ENCODE results near the gene PIP4K2C. TPM values are rescaled to one million over a fixed set of nuclear protein-coding genes. Genes with fewer than 3 reads are reported as not detected.

Gene PIP4K2C
- total RNA-seq, 1 experiment from 2014 or later: 88.6 TPM

DNA sequence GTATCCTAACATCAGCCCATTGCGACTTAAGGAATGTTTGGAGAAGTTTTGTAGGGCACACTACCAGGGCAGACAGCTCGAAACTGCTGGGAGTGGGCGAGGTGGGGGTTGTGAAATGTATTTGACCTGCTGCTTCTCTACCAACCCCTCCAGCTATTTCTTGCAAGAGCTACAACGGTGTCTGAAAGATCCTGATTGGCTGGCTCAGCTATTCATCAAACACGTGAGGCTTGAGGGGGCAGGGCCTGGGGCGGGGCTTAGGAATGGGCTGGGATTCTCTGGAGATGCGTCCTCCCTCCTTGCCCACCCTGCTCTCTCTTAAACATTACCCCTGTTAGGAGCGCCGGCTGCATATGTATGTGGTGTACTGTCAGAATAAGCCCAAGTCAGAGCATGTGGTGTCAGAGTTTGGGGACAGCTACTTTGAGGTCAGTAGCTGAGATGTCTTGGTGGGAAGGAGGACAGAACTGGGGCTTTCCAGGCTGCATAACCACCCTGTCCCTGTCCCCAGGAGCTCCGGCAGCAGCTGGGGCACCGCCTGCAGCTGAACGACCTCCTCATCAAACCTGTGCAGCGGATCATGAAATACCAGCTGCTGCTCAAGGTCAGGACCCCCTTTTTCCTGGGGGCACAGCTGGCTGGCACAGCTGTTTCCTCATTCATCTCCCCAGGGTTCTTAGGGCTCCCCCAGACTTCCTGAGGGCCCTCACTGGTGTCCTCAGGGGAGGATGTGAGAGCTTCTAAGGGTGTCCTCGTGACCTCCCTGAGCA is 23.4 kb downstream of the PIP4K2C start:
- no peaks in the 10 kb centered on the region for H3K36me3 ChIP-seq (ENCODE audit: low read depth, low read length)
- no peaks in the 10 kb centered on the region for H3K27me3 ChIP-seq (ENCODE audit: low read length)
- BruUV-seq (replicated peaks): no TSS peak
- H3K27ac ChIP-seq (ENCODE audit: low read length): no peak overlapping the region
- no peak overlapping the region for H2AFZ ChIP-seq (ENCODE audit: low read length)
- no peaks in the 10 kb centered on the region for H3K9me2 ChIP-seq (replicated peaks; ENCODE audit: low read length)
- H3K79me2 ChIP-seq (ENCODE audit: low read length): no peaks in the 10 kb centered on the region
- TF ChIP-seq EZH2phosphoT487 (IDR thresholded peaks at IDR 0.05; ENCODE audit: borderline replicate concordance, low read length) (no peak), EZH2 (IDR thresholded peaks at IDR 0.05; ENCODE audit: low read length, unreplicated experiment) (no peak)
- TF ChIP-seq, protein P1, sequence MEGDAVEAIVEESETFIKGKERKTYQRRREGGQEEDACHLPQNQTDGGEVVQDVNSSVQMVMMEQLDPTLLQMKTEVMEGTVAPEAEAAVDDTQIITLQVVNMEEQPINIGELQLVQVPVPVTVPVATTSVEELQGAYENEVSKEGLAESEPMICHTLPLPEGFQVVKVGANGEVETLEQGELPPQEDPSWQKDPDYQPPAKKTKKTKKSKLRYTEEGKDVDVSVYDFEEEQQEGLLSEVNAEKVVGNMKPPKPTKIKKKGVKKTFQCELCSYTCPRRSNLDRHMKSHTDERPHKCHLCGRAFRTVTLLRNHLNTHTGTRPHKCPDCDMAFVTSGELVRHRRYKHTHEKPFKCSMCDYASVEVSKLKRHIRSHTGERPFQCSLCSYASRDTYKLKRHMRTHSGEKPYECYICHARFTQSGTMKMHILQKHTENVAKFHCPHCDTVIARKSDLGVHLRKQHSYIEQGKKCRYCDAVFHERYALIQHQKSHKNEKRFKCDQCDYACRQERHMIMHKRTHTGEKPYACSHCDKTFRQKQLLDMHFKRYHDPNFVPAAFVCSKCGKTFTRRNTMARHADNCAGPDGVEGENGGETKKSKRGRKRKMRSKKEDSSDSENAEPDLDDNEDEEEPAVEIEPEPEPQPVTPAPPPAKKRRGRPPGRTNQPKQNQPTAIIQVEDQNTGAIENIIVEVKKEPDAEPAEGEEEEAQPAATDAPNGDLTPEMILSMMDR (conservative IDR thresholded peaks at IDR 0.05; ENCODE audit: low read depth, low read length): no peak
- CTCF ChIA-PET: interaction anchor here (0.6 kb wide), 1 partner anchor 1554 kb away, joined by 3 read pairs; no protein-coding TSS in a partner anchor
- H3K4me1 ChIP-seq (ENCODE audit: insufficient read depth, low read length): peaks cover 9% of the 10 kb centered on the region; the same call in 1 of the 2 replicates
- H3K9ac ChIP-seq (ENCODE audit: low read length): no peak overlapping the region
- ATAC-seq (no peak), DNase-seq (no peak)
- H4K20me1 ChIP-seq (ENCODE audit: low read length): no peaks in the 10 kb centered on the region
- no peaks in the 10 kb centered on the region for H3F3A ChIP-seq (ENCODE audit: low read length, unreplicated experiment)
- POLR2A ChIA-PET (ENCODE audit: unreplicated experiment): no interaction called here
- no peaks in the 10 kb centered on the region for H3K9me3 ChIP-seq (ENCODE audit: low read length)
- intact Hi-C loops (cut with micrococcal nuclease): no loop called here
- no peak overlapping the region for H3K4me3 ChIP-seq (ENCODE audit: low read length)
- no peak overlapping the region for H3K4me2 ChIP-seq (ENCODE audit: low read length)

DNA sequence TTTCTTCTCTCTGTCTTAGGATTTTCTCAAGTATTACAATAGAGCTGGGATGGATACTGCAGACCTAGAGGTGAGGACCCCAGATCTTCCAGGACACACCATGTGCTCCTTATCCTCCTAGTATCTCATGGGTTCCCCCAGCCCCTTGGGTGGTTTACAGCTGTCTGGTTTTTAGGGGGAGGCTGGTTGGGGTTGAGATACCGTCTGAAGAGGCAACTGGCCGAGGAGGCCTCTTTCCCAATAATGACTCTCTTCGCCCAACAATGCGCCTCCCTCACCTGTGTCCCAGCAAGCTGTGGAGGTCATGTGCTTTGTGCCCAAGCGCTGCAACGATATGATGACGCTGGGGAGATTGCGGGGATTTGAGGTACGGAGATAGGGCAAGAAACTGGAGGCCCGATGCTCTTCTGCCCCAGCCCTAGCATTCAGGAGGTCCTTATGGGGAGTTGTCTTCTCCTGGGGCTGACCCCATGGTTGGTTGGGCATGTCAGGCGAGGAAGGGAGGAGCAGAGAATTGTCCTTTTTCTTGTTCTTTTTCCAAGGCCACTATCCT is 24.0 kb downstream of the PIP4K2C start:
- TF ChIP-seq EZH2 (IDR thresholded peaks at IDR 0.05; ENCODE audit: low read length, unreplicated experiment) (no peak), EZH2phosphoT487 (IDR thresholded peaks at IDR 0.05; ENCODE audit: borderline replicate concordance, low read length) (no peak)
- TF ChIP-seq, protein P1 (conservative IDR thresholded peaks at IDR 0.05; ENCODE audit: low read depth, low read length): no peak

DNA sequence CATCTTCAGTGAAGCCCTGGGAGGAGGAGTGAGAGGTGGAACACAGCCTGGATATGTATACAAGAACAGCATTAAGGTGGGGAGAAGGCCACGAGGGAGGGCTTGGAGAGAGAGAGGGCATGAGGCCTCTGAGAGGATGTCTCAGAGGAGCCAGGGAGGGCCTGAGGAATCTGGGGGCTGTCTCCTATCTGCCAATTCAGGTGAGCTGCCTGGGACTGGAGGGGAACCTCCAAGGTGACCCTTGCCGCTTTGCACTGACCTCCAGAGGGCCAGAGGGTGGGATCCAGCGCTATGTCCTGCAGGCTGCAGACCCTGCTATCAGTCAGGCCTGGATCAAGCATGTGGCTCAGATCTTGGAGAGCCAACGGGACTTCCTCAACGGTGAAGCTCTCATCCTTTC is 24.6 kb downstream of the PIP4K2C start:
- DNase-seq: no peak
- Histone ChIP-seq H4K20me1 (ENCODE audit: low read length) (no peaks in the 10 kb centered on the region), H3F3A (ENCODE audit: low read length, unreplicated experiment) (no peaks in the 10 kb centered on the region), H3K79me2 (ENCODE audit: low read length) (no peaks in the 10 kb centered on the region), H3K4me1 (ENCODE audit: insufficient read depth, low read length) (peaks cover 9% of the 10 kb centered on the region; the same call in 1 of the 2 replicates), H3K27me3 (ENCODE audit: low read length) (peaks cover 7% of the 10 kb centered on the region; the same call in 1 of the 2 replicates), H3K9ac (ENCODE audit: low read length) (no peak overlapping the region), H3K4me2 (ENCODE audit: low read length) (no peak overlapping the region), H2AFZ (ENCODE audit: low read length) (no peak overlapping the region), H3K27ac (ENCODE audit: low read length) (no peak overlapping the region), H3K9me2 (replicated peaks; ENCODE audit: low read length) (no peaks in the 10 kb centered on the region), H3K4me3 (ENCODE audit: low read length) (no peak overlapping the region), H3K36me3 (ENCODE audit: low read depth, low read length) (no peaks in the 10 kb centered on the region), H3K9me3 (ENCODE audit: low read length) (no peaks in the 10 kb centered on the region)
- CTCF ChIA-PET: no interaction called here
- POLR2A ChIA-PET (ENCODE audit: unreplicated experiment): no interaction called here
- ATAC-seq: no peak
- intact Hi-C loops (cut with micrococcal nuclease): no loop called here
- no TSS peak for BruUV-seq (replicated peaks)
- no peak for TF ChIP-seq EZH2 (IDR thresholded peaks at IDR 0.05; ENCODE audit: low read length, unreplicated experiment)
- TF ChIP-seq, protein P1 (conservative IDR thresholded peaks at IDR 0.05; ENCODE audit: low read depth, low read length): no peak
- TF ChIP-seq EZH2phosphoT487 (IDR thresholded peaks at IDR 0.05; ENCODE audit: borderline replicate concordance, low read length): no peak

More for the DNA sequence above, 24.0 kb downstream of the PIP4K2C start:
- peaks cover 9% of the 10 kb centered on the region; the same call in 1 of the 2 replicates for H3K4me1 ChIP-seq (ENCODE audit: insufficient read depth, low read length)
- CTCF ChIA-PET: no interaction called here
- POLR2A ChIA-PET (ENCODE audit: unreplicated experiment): no interaction called here
- H4K20me1 ChIP-seq (ENCODE audit: low read length): no peaks in the 10 kb centered on the region
- H3F3A ChIP-seq (ENCODE audit: low read length, unreplicated experiment): no peaks in the 10 kb centered on the region
- H3K4me2 ChIP-seq (ENCODE audit: low read length): no peak overlapping the region
- DNase-seq (no peak), ATAC-seq (no peak)
- intact Hi-C loops (cut with micrococcal nuclease): no loop called here
- no peak overlapping the region for H3K4me3 ChIP-seq (ENCODE audit: low read length)
- H3K27me3 ChIP-seq (ENCODE audit: low read length): 0 out of 2 replicates have a peak, but pooled peaks cover under 1% of the 10 kb centered on the region
- no peaks in the 10 kb centered on the region for H3K79me2 ChIP-seq (ENCODE audit: low read length)
- no peak overlapping the region for H2AFZ ChIP-seq (ENCODE audit: low read length)
- BruUV-seq (replicated peaks): no TSS peak
- no peak overlapping the region for H3K27ac ChIP-seq (ENCODE audit: low read length)
- no peak overlapping the region for H3K9ac ChIP-seq (ENCODE audit: low read length)
- H3K9me2 ChIP-seq (replicated peaks; ENCODE audit: low read length): no peaks in the 10 kb centered on the region
- no peaks in the 10 kb centered on the region for H3K9me3 ChIP-seq (ENCODE audit: low read length)
- H3K36me3 ChIP-seq (ENCODE audit: low read depth, low read length): no peaks in the 10 kb centered on the region

Measured in PC-3 (cell line).